SU-DHL-6 (cell line): ENCODE results near the gene RCOR2.

Experiments used
- CTCF ChIP-seq: fragments of 200-600 bp; sonication (generic); IDR thresholded peaks from one replicate; pipeline ENCODE4 v1.5.1; 2017; ENCODE audit warnings: antibody characterized with exemption, mild to moderate bottlenecking, low read length, moderate library complexity; ENCODE audit not compliant: insufficient read depth, poor library complexity, severe bottlenecking
- EZH2phosphoT487 ChIP-seq: fragments of 200-600 bp; sonication (generic), shearing (Covaris generic); conservative IDR thresholded peaks from 2 replicates; pipeline ENCODE4 v1.6.1; 2018; ENCODE audit warnings: mild to moderate bottlenecking, antibody characterized with exemption, low read length, moderate library complexity, mixed read lengths

DNA sequence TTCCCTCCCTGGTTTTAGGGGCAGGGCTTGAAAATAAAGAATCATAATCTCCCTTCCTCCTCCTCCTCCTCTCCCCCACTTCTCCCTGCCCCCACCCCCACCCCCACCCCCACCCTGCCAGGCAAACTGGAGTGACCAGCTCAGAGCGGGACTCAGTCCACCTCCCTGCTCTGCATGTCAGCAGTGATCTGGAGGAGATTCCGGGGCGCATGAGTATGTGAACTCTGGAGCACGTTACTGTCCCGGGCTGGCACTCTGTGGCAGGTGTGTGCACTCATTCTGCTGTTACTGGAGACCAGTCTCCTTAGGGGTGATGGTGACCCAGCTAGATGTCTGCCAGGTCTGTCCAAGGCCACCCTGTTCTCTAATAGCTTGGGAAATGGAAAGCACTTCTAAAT lies 44.2 kb downstream of the RCOR2 start:
- no peak for TF ChIP-seq CTCF
- no peak for TF ChIP-seq EZH2phosphoT487
